ENCODE measurements around the gene COL23A1.

DNA sequence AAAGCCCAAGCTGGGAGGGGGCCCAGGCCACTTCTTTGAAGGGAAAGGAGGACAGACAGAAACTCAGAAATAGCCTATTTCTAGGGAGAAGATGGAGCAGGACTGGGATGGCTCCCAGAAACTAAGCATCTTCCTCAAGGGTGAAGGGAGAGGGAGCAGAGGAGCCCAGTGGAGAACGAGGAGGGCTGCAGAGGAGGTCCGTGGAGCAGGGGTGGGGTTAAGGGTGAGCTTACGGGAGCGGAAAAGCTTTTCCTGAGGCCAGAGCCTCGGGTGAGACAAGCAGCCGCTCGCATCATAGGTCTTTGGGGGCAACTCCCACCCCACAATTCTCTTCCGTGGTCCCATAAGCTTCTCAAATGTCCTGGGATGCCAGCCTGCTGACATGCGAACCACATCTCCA, 230.5 kb downstream of the COL23A1 start:
- TF ChIP-seq POLR2A (IDR thresholded peaks at IDR 0.05; ENCODE audit: low read length) (no peak), GATA1 (IDR thresholded peaks at IDR 0.05; ENCODE audit: low read depth, low read length) (no peak)
